ENCODE results near the gene NLRC5. TPM values are rescaled to one million over a fixed set of nuclear protein-coding genes. Genes with fewer than 3 reads are reported as not detected.

NLRC5 gene
- total RNA-seq, 3 donors from 2014 or later, result 18.4 to 34.4 (median 24.1) TPM

DNA sequence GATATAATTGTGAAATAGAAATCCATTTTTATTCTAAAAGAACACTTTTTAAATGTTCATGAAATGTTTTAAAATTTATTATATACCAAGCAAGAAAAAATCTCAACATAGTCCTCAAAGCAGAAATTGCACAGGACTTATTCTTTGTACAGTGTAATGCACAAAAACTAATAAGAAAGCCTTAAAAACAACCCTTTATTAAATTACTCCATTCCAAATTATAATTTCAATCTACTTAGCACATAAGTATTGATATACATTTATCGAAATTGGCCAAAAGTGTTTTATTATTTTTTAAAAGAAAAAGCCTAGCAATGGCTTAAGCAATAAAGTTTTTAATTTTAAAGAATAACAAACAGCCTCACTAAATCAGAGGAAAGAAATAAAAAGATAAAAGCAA is 19.1 kb downstream of the NLRC5 start:
- intact Hi-C loops (cut with DNase I; ENCODE audit: low total_unique reads), result no loop called here

GRCh38 chr16:57009643-57010170 is 20.4 kb downstream of the NLRC5 start:
- TF ChIP-seq, protein P1, sequence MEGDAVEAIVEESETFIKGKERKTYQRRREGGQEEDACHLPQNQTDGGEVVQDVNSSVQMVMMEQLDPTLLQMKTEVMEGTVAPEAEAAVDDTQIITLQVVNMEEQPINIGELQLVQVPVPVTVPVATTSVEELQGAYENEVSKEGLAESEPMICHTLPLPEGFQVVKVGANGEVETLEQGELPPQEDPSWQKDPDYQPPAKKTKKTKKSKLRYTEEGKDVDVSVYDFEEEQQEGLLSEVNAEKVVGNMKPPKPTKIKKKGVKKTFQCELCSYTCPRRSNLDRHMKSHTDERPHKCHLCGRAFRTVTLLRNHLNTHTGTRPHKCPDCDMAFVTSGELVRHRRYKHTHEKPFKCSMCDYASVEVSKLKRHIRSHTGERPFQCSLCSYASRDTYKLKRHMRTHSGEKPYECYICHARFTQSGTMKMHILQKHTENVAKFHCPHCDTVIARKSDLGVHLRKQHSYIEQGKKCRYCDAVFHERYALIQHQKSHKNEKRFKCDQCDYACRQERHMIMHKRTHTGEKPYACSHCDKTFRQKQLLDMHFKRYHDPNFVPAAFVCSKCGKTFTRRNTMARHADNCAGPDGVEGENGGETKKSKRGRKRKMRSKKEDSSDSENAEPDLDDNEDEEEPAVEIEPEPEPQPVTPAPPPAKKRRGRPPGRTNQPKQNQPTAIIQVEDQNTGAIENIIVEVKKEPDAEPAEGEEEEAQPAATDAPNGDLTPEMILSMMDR (IDR thresholded peaks at IDR 0.05), result no peak
- TF ChIP-seq POLR2AphosphoS5 (IDR thresholded peaks at IDR 0.05) (no peak), POLR2A (IDR thresholded peaks at IDR 0.05) (no peak)
- Histone ChIP-seq H3K4me3 (no peak overlapping the region), H3K4me1 (no peaks in the 10 kb centered on the region), H3K27me3 (no peaks in the 10 kb centered on the region), H3K9me3 (no peaks in the 10 kb centered on the region), H3K36me3 (no peaks in the 10 kb centered on the region), H3K27ac (no peak overlapping the region)
- no peak for DNase-seq (ENCODE audit: low spot score in 2 of 2)
- intact Hi-C loops (cut with DNase I; ENCODE audit: low total_unique reads), result no loop called here

More for the DNA sequence above, 19.1 kb downstream of the NLRC5 start:
- no peak overlapping the region for H3K4me3 ChIP-seq
- no peak overlapping the region for H3K27ac ChIP-seq
- no peak for TF ChIP-seq POLR2AphosphoS5 (IDR thresholded peaks at IDR 0.05)
- TF ChIP-seq, protein P1 (IDR thresholded peaks at IDR 0.05), result no peak
- no peak for TF ChIP-seq POLR2A (IDR thresholded peaks at IDR 0.05)
- no peaks in the 10 kb centered on the region for H3K9me3 ChIP-seq
- H3K4me1 ChIP-seq, result no peaks in the 10 kb centered on the region
- no peaks in the 10 kb centered on the region for H3K27me3 ChIP-seq
- DNase-seq (ENCODE audit: low spot score in 2 of 2), result no peak
- H3K36me3 ChIP-seq, result no peaks in the 10 kb centered on the region

- Histone ChIP-seq H3K36me3 (no peaks in the 10 kb centered on the region), H3K4me3 (no peak overlapping the region), H3K4me1 (no peaks in the 10 kb centered on the region), H3K9me3 (no peaks in the 10 kb centered on the region), H3K27me3 (no peaks in the 10 kb centered on the region), H3K27ac (peak overlapping the region in 1 of 2 donors; percentile 48)
- DNase-seq (ENCODE audit: low spot score in 2 of 2), result no peak
- TF ChIP-seq POLR2AphosphoS5 (IDR thresholded peaks at IDR 0.05) (no peak), POLR2A (IDR thresholded peaks at IDR 0.05) (no peak)
- TF ChIP-seq, protein P1 (IDR thresholded peaks at IDR 0.05), result no peak
- intact Hi-C loops (cut with DNase I; ENCODE audit: low total_unique reads), result no loop called here
These were observed 23.0 kb downstream of the NLRC5 start for GRCh38 chr16:57012353-57012752.

DNA sequence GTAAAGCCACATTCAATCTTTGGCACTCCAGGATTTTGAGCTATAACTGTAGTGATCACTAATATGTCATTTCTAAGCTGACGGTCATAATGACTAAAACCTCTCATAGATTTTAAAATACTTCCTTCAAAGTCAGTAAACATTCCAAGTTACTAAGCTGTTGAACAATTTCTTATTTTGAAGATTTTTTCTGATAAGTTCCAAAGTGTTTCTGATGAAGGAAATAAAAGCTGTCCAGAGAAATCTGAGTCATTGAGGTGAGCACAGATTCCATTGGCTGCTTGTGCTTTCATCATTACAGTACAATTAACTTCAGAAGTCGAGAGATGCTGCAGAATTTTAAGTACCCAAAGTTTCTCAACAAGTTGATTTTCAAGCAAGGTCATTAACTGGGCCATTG is 23.9 kb downstream of the NLRC5 start:
- Histone ChIP-seq H3K27me3 (no peaks in the 10 kb centered on the region), H3K9me3 (no peaks in the 10 kb centered on the region), H3K36me3 (no peaks in the 10 kb centered on the region), H3K4me1 (no peaks in the 10 kb centered on the region), H3K27ac (peak overlapping the region in 1 of 2 donors; percentile 62), H3K4me3 (no peak overlapping the region)
- TF ChIP-seq, protein P1 (IDR thresholded peaks at IDR 0.05), result no peak
- TF ChIP-seq POLR2AphosphoS5 (IDR thresholded peaks at IDR 0.05) (no peak), POLR2A (IDR thresholded peaks at IDR 0.05) (no peak)
- intact Hi-C loops (cut with DNase I; ENCODE audit: low total_unique reads), result no loop called here
- no peak for DNase-seq (ENCODE audit: low spot score in 2 of 2)

- H3K36me3 ChIP-seq, result no peaks in the 10 kb centered on the region
- H3K27ac ChIP-seq, result peak overlapping the region; percentile 46 to 62
- DNase-seq (ENCODE audit: low spot score in 2 of 2), result no peak
- H3K4me1 ChIP-seq, result no peaks in the 10 kb centered on the region
- TF ChIP-seq, protein P1 (IDR thresholded peaks at IDR 0.05), result no peak
- no peak for TF ChIP-seq POLR2A (IDR thresholded peaks at IDR 0.05)
- TF ChIP-seq POLR2AphosphoS5 (IDR thresholded peaks at IDR 0.05), result no peak
- H3K4me3 ChIP-seq, result no peak overlapping the region
- intact Hi-C loops (cut with DNase I; ENCODE audit: low total_unique reads), result no loop called here
- H3K9me3 ChIP-seq, result no peaks in the 10 kb centered on the region
- no peaks in the 10 kb centered on the region for H3K27me3 ChIP-seq
These were observed 24.5 kb downstream of the NLRC5 start for GRCh38 chr16:57013902-57014301.
